ENCODE data around the gene ADNP2.

The ADNP2 gene

DNA sequence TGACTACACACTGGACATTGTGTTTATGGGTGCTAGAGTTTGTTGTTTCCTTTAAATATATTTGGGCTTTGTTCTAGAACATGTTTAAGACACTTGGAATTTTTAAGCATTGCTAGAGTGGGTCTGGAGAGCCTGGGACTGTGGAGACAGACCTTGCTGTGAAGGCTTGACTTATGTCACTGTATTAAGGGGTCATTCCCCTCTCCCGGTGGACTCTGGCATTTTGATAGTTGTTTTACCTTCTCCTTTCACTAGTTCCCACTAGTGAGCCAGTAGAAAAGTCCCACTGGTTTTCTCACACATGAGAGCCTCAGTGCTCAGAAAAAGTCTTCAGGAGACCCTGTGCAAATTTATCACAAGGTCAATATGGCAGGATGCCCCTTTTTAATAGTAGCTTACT is 18.6 kb downstream of the ADNP2 start:
- Histone ChIP-seq H3K36me3 (ENCODE audit: insufficient read depth, low read length) (no peaks in the 10 kb centered on the region; the same call in 1 of the 2 replicates), H3K4me2 (ENCODE audit: low read depth, low read length, poor library complexity, severe bottlenecking) (no peak overlapping the region), H3K27me3 (ENCODE audit: insufficient read depth, low read length, poor library complexity, severe bottlenecking) (no peaks in the 10 kb centered on the region), H3F3A (ENCODE audit: low read depth) (no peaks in the 10 kb centered on the region), H3K4me3 (ENCODE audit: low read length, poor library complexity, severe bottlenecking) (no peak overlapping the region), H3K79me2 (ENCODE audit: insufficient read depth, low read length) (peaks cover 66% of the 10 kb centered on the region), H4K20me1 (ENCODE audit: insufficient read depth, low read length, poor library complexity, severe bottlenecking) (peaks cover 16% of the 10 kb centered on the region), H2AFZ (ENCODE audit: low read length) (no peak overlapping the region), H3K4me1 (ENCODE audit: insufficient read depth, low read length, poor library complexity, severe bottlenecking) (peaks cover 4% of the 10 kb centered on the region), H3K9me2 (replicated peaks; ENCODE audit: low read depth, low read length) (no peaks in the 10 kb centered on the region), H3K9ac (ENCODE audit: low read depth, low read length, poor library complexity, severe bottlenecking) (no peak overlapping the region), H3K9me3 (ENCODE audit: insufficient read depth, low read depth, low read length) (no peaks in the 10 kb centered on the region; the same call in 1 of the 2 replicates)
- TF ChIP-seq EZH2phosphoT487 (IDR thresholded peaks at IDR 0.05; ENCODE audit: borderline replicate concordance) (no peak), CTCF (conservative IDR thresholded peaks at IDR 0.05; ENCODE audit: low read length) (no peak)

DNA sequence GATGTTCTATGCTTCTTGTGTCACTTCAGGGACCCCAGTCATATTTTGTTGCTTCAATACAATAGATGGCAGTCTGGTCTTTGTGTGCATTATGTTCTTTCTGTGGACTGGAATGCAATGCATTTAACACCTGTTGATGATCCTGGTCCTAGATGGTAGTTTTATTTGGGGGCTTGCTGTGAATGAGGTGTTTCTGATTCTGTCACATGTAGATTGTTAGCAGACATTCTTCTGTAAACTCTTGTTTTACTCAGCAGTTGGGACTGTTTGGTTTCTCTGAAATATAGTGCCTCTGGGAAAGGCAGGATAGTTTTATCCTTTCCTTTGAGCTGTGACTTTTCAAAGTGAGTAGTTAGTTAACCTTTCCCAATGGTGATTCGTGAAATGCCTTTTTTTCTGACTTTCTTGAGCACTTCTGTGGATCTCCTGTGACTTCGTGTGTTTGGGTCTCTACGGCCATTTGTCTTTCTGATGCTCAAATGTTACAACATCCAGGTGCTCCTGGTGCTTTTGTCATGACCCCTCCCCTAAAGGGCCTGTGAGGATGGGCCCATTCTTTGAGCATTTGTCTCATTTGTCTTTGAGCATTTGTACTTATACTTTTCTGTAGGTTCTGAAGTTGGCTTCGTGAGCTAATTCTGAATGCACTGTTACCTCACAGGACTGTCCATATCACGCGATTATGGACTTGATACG is 20.8 kb downstream of the ADNP2 start:
- Histone ChIP-seq H3K4me2 (ENCODE audit: low read depth, low read length, poor library complexity, severe bottlenecking) (no peak overlapping the region), H3K79me2 (ENCODE audit: insufficient read depth, low read length) (peaks cover 45% of the 10 kb centered on the region), H3K27me3 (ENCODE audit: insufficient read depth, low read length, poor library complexity, severe bottlenecking) (no peaks in the 10 kb centered on the region), H3K36me3 (ENCODE audit: insufficient read depth, low read length) (peaks cover 19% of the 10 kb centered on the region; the same call in 1 of the 2 replicates), H3K4me1 (ENCODE audit: insufficient read depth, low read length, poor library complexity, severe bottlenecking) (peaks cover 4% of the 10 kb centered on the region), H3F3A (ENCODE audit: low read depth) (no peaks in the 10 kb centered on the region), H3K4me3 (ENCODE audit: low read length, poor library complexity, severe bottlenecking) (no peak overlapping the region), H2AFZ (ENCODE audit: low read length) (no peak overlapping the region), H3K9ac (ENCODE audit: low read depth, low read length, poor library complexity, severe bottlenecking) (no peak overlapping the region), H3K9me2 (replicated peaks; ENCODE audit: low read depth, low read length) (no peaks in the 10 kb centered on the region), H4K20me1 (ENCODE audit: insufficient read depth, low read length, poor library complexity, severe bottlenecking) (peaks cover 13% of the 10 kb centered on the region), H3K9me3 (ENCODE audit: insufficient read depth, low read depth, low read length) (no peaks in the 10 kb centered on the region)
- no peak for TF ChIP-seq EZH2phosphoT487 (IDR thresholded peaks at IDR 0.05; ENCODE audit: borderline replicate concordance)
- TF ChIP-seq CTCF (conservative IDR thresholded peaks at IDR 0.05; ENCODE audit: low read length) = no peak

GRCh38 chr18:80130555-80130954 is 21.5 kb downstream of the ADNP2 start:
- Histone ChIP-seq H3K9me3 (ENCODE audit: insufficient read depth, low read depth, low read length) (no peaks in the 10 kb centered on the region), H3K4me3 (ENCODE audit: low read length, poor library complexity, severe bottlenecking) (no peak overlapping the region), H4K20me1 (ENCODE audit: insufficient read depth, low read length, poor library complexity, severe bottlenecking) (peaks cover 13% of the 10 kb centered on the region), H2AFZ (ENCODE audit: low read length) (no peak overlapping the region), H3F3A (ENCODE audit: low read depth) (no peaks in the 10 kb centered on the region), H3K79me2 (ENCODE audit: insufficient read depth, low read length) (peaks cover 42% of the 10 kb centered on the region; the same call in 1 of the 2 replicates), H3K9me2 (replicated peaks; ENCODE audit: low read depth, low read length) (no peaks in the 10 kb centered on the region), H3K27me3 (ENCODE audit: insufficient read depth, low read length, poor library complexity, severe bottlenecking) (no peaks in the 10 kb centered on the region), H3K9ac (ENCODE audit: low read depth, low read length, poor library complexity, severe bottlenecking) (no peak overlapping the region), H3K4me2 (ENCODE audit: low read depth, low read length, poor library complexity, severe bottlenecking) (no peak overlapping the region), H3K4me1 (ENCODE audit: insufficient read depth, low read length, poor library complexity, severe bottlenecking) (peaks cover 4% of the 10 kb centered on the region), H3K36me3 (ENCODE audit: insufficient read depth, low read length) (peaks cover 21% of the 10 kb centered on the region; the same call in 1 of the 2 replicates)
- TF ChIP-seq EZH2phosphoT487 (IDR thresholded peaks at IDR 0.05; ENCODE audit: borderline replicate concordance) = no peak
